Astrocyte (in vitro differentiated cells and primary cell): ENCODE results near the gene RANBP1. TPM values are rescaled to one million over a fixed set of nuclear protein-coding genes. Genes with fewer than 3 reads are reported as not detected.

ENCODE experiments used
- DNase-seq: peaks from one replicate; pipeline ENCODE4 v3.0.0-alpha.2; 2010; ENCODE audit warnings: low read depth
- FAIRE-seq: peaks from 2 replicates; lab custom pipeline; 2011; peaks lifted over from hg19 to GRCh38; lab: Jason Lieb, UNC
- H2AFZ ChIP-seq: 2 replicates; pipeline ENCODE4 v1.6.0; 2012; ENCODE audit warnings: low read depth, low read length, inconsistent platforms
- H3K27ac ChIP-seq: 2 replicates; pipeline ENCODE4 v1.5.1; 2011; ENCODE audit warnings: low read depth, low read length, inconsistent platforms
- H3K27me3 ChIP-seq: 2 replicates; pipeline ENCODE4 v1.6.0; 2011; ENCODE audit warnings: low read length, inconsistent platforms; ENCODE audit not compliant: insufficient read depth
- H3K36me3 ChIP-seq: 2 replicates; pipeline ENCODE4 v1.5.1; 2011; ENCODE audit warnings: low read length, inconsistent platforms; ENCODE audit not compliant: insufficient read depth
- H3K4me1 ChIP-seq: 2 replicates; pipeline ENCODE4 v1.5.1; 2011; ENCODE audit warnings: low read length, inconsistent platforms; ENCODE audit not compliant: insufficient read depth
- H3K4me2 ChIP-seq: 2 replicates; pipeline ENCODE4 v1.6.0; 2012; ENCODE audit warnings: low read length, inconsistent platforms
- H3K4me3 ChIP-seq: 2 replicates; pipeline ENCODE4 v1.5.1; 2011; ENCODE audit warnings: low read depth, mild to moderate bottlenecking, low read length, inconsistent platforms; ENCODE audit not compliant: insufficient read depth
- H3K79me2 ChIP-seq: 2 replicates; pipeline ENCODE4 v1.6.0; 2012; ENCODE audit warnings: mild to moderate bottlenecking, low read length, inconsistent platforms; ENCODE audit not compliant: insufficient read depth
- H3K9ac ChIP-seq: 2 replicates; pipeline ENCODE4 v1.6.0; 2012; ENCODE audit warnings: mild to moderate bottlenecking, low read length, inconsistent platforms
- H3K9me3 ChIP-seq: 2 replicates; pipeline ENCODE4 v1.5.1; 2012; ENCODE audit warnings: low read depth, mild to moderate bottlenecking, low read length, inconsistent platforms; ENCODE audit not compliant: insufficient read depth
- H4K20me1 ChIP-seq: 2 replicates; pipeline ENCODE4 v1.6.0; 2012; ENCODE audit warnings: low read length, inconsistent platforms; ENCODE audit not compliant: insufficient read depth
- H3K27ac Mint-ChIP-seq: one replicate; pipeline ENCODE4 v1.8.0; 2021; ENCODE audit warnings: mild to moderate bottlenecking, mixed read lengths; ENCODE audit not compliant: unreplicated experiment
- H3K27me3 Mint-ChIP-seq: one replicate; pipeline ENCODE4 v1.8.0; 2021; ENCODE audit warnings: low read depth, mixed read lengths; ENCODE audit not compliant: unreplicated experiment
- H3K36me3 Mint-ChIP-seq: one replicate; pipeline ENCODE4 v1.8.0; 2021; ENCODE audit warnings: low read depth, mixed read lengths; ENCODE audit not compliant: unreplicated experiment
- H3K4me1 Mint-ChIP-seq: one replicate; pipeline ENCODE4 v1.8.0; 2021; ENCODE audit warnings: low read depth, mixed read lengths; ENCODE audit not compliant: unreplicated experiment
- H3K4me3 Mint-ChIP-seq: one replicate; pipeline ENCODE4 v1.8.0; 2021; ENCODE audit warnings: mild to moderate bottlenecking, moderate library complexity, mixed read lengths; ENCODE audit not compliant: unreplicated experiment
- H3K9me3 Mint-ChIP-seq: one replicate; pipeline ENCODE4 v1.8.0; 2021; ENCODE audit warnings: mild to moderate bottlenecking, mixed read lengths; ENCODE audit not compliant: unreplicated experiment
- CTCF ChIP-seq: IDR thresholded peaks from 2 replicates; pipeline ENCODE4 v1.5.1; 2011; ENCODE audit warnings: low read depth, mild to moderate bottlenecking, inconsistent platforms, low read length, moderate library complexity; ENCODE audit not compliant: insufficient read depth
- EZH2 ChIP-seq: IDR thresholded peaks from 2 replicates; pipeline ENCODE4 v1.6.1; 2012; ENCODE audit warnings: mild to moderate bottlenecking, low read length, inconsistent platforms; ENCODE audit not compliant: insufficient read depth
- total RNA-seq: library from RNA; stranded (reverse); gene quantifications from 2 replicates; pipeline ENCODE4 v1.2.1, GENCODE V29; 2021

The RANBP1 gene
- total RNA-seq, 1 donor from 2014 or later: 164 TPM

DNA sequence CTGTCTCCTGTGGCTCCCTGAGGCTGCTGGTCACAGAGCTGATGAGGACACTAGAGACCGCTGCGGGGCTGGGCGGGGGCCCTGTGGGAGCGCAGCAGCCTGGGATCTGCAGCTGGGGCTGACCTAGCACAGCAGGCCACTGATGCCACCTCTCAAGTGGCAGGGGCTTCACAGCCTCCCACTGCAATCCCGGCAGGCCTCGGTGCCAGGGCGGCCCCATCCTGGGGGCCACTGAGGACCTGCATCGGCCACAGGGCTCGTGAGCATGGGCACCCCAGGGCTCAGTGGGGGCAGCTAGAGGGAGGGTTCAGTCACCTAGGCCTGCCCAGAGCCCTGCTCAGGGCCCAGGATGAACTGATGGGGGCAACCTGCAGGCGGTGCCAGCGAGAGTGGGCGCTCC, 49.5 kb downstream of the RANBP1 start:
- Mint-ChIP-seq H3K4me3 (no peak overlapping the region), H3K27ac (no peak overlapping the region), H3K27me3 (peaks cover 21% of the 10 kb centered on the region), H3K4me1 (no peaks in the 10 kb centered on the region), H3K9me3 (no peaks in the 10 kb centered on the region), H3K36me3 (no peaks in the 10 kb centered on the region)
- H2AFZ ChIP-seq: no peak overlapping the region
- no peak overlapping the region for H3K27ac ChIP-seq
- no peaks in the 10 kb centered on the region for H3K9me3 ChIP-seq
- no peak overlapping the region for H3K4me3 ChIP-seq
- H3K79me2 ChIP-seq: no peaks in the 10 kb centered on the region
- no peak for FAIRE-seq
- no peak for TF ChIP-seq EZH2
- TF ChIP-seq CTCF: no peak
- H3K4me2 ChIP-seq: no peak overlapping the region
- no peaks in the 10 kb centered on the region for H4K20me1 ChIP-seq
- H3K36me3 ChIP-seq: no peaks in the 10 kb centered on the region
- no peak overlapping the region for H3K9ac ChIP-seq
- peaks cover 2% of the 10 kb centered on the region for H3K27me3 ChIP-seq
- H3K4me1 ChIP-seq: no peaks in the 10 kb centered on the region
- no peak for DNase-seq

GRCh38 chr22:20165913-20166312, 50.0 kb downstream of the RANBP1 start:
- H3K4me1 ChIP-seq: no peaks in the 10 kb centered on the region
- TF ChIP-seq EZH2 (no peak), CTCF (no peak)
- H3K9ac ChIP-seq: no peak overlapping the region
- H3K9me3 ChIP-seq: no peaks in the 10 kb centered on the region
- FAIRE-seq: no peak
- H2AFZ ChIP-seq: no peak overlapping the region
- peaks cover 2% of the 10 kb centered on the region for H3K27me3 ChIP-seq
- H3K4me3 ChIP-seq: no peak overlapping the region
- Mint-ChIP-seq H3K9me3 (no peaks in the 10 kb centered on the region), H3K27me3 (peaks cover 23% of the 10 kb centered on the region), H3K4me1 (no peaks in the 10 kb centered on the region), H3K36me3 (no peaks in the 10 kb centered on the region), H3K4me3 (no peak overlapping the region), H3K27ac (no peak overlapping the region)
- DNase-seq: no peak
- no peak overlapping the region for H3K4me2 ChIP-seq
- H3K27ac ChIP-seq: no peak overlapping the region
- H3K79me2 ChIP-seq: no peaks in the 10 kb centered on the region
- no peaks in the 10 kb centered on the region for H3K36me3 ChIP-seq
- no peaks in the 10 kb centered on the region for H4K20me1 ChIP-seq

DNA sequence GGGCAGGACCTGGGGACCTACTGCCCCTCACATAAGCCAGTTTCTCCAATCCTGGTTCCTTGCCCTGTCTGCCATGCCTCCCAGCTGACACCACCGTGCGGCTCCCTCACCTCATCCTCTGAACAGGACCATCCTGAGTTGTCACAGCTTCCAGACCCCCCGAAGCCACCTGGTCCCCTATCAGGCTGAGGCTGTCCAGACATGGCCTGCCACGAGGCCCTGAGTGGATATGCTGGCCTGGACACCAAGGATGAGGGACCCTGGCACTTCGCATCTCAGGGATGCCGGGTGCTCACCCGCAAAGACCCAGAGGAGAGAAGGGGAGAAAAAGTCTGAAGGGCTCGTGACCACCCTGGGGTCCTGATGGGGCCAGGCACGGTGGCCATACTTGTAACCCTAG, 50.8 kb downstream of the RANBP1 start:
- H3K4me3 Mint-ChIP-seq: no peak overlapping the region
- no peak overlapping the region for H3K9ac ChIP-seq
- H3K9me3 Mint-ChIP-seq: no peaks in the 10 kb centered on the region
- H4K20me1 ChIP-seq: no peaks in the 10 kb centered on the region
- H3K4me2 ChIP-seq: no peak overlapping the region
- no peak overlapping the region for H3K4me3 ChIP-seq
- DNase-seq: no peak
- FAIRE-seq: no peak
- H2AFZ ChIP-seq: no peak overlapping the region
- H3K36me3 ChIP-seq: no peaks in the 10 kb centered on the region
- no peak overlapping the region for H3K27ac ChIP-seq
- H3K27me3 ChIP-seq: no peaks in the 10 kb centered on the region
- no peaks in the 10 kb centered on the region for H3K79me2 ChIP-seq
- H3K4me1 ChIP-seq: no peaks in the 10 kb centered on the region
- no peak for TF ChIP-seq CTCF
- TF ChIP-seq EZH2: no peak
- no peaks in the 10 kb centered on the region for H3K4me1 Mint-ChIP-seq
- H3K27ac Mint-ChIP-seq: no peak overlapping the region
- H3K36me3 Mint-ChIP-seq: no peaks in the 10 kb centered on the region
- peaks cover 25% of the 10 kb centered on the region for H3K27me3 Mint-ChIP-seq
- H3K9me3 ChIP-seq: no peaks in the 10 kb centered on the region
